Activated naive CD4-positive, alpha-beta T cell treated with anti-CD3 and anti-CD28 coated beads, Interleukin-2, amount 50 U/mL, for 72 hours (primary cell): ENCODE results near the gene PPIL1. TPM values are rescaled to one million over a fixed set of nuclear protein-coding genes. Genes with fewer than 3 reads are reported as not detected.

Source experiments
- ATAC-seq, 2 donors: fragments of 150-1000 bp; cut with Tn5 transposase; 2 replicates each; pipeline ENCODE4 v1.10.0; 2021; ENCODE audit warnings: mild to moderate bottlenecking in 2 of 2, moderate library complexity in 2 of 2
- DNase-seq, 2 donors: peaks; one replicate each; pipeline ENCODE4 v3.0.0; 2021 to 2022; ENCODE audit warnings: low spot score in 2 of 2
- H3K27ac Mint-ChIP-seq, 2 donors: one replicate each; pipeline ENCODE4 v1.8.0; 2022; ENCODE audit warnings: mild to moderate bottlenecking in 2 of 2, mixed read lengths in 2 of 2
- H3K36me3 Mint-ChIP-seq, 2 donors: one replicate each; pipeline ENCODE4 v1.8.0; 2022; ENCODE audit warnings: mixed read lengths in 2 of 2
- H3K9me3 Mint-ChIP-seq, 2 donors: one replicate each; pipeline ENCODE4 v1.8.0; 2022; ENCODE audit warnings: mixed read lengths in 2 of 2
- total RNA-seq, 2 donors: library from RNA; stranded (reverse); gene quantifications; one replicate each; pipeline ENCODE4 v1.2.3, GENCODE V29; 2022

The PPIL1 gene
- total RNA-seq, 2 donors from 2014 or later, result 23.4 to 44.3 TPM

GRCh38 chr6:36832313-36832712 lies 42.3 kb downstream of the PPIL1 start:
- Mint-ChIP-seq H3K9me3 (no peaks in the 10 kb centered on the region), H3K27ac (no peak overlapping the region), H3K36me3 (no peaks in the 10 kb centered on the region)
- DNase-seq (no peak), ATAC-seq (no peak)

- no peak overlapping the region for H3K27ac Mint-ChIP-seq
- DNase-seq (no peak), ATAC-seq (no peak)
- no peaks in the 10 kb centered on the region for H3K36me3 Mint-ChIP-seq
- H3K9me3 Mint-ChIP-seq, result no peaks in the 10 kb centered on the region
Measured at GRCh38 chr6:36830577-36830976, 44.0 kb downstream of the PPIL1 start.

GRCh38 chr6:36829919-36830544 lies 44.6 kb downstream of the PPIL1 start:
- Mint-ChIP-seq H3K36me3 (no peaks in the 10 kb centered on the region), H3K9me3 (no peaks in the 10 kb centered on the region), H3K27ac (no peak overlapping the region)
- DNase-seq, result no peak
- no peak for ATAC-seq

GRCh38 chr6:36827261-36828079 lies 47.1 kb downstream of the PPIL1 start:
- Mint-ChIP-seq H3K9me3 (no peaks in the 10 kb centered on the region), H3K36me3 (no peaks in the 10 kb centered on the region), H3K27ac (peak overlapping the region; percentile 43 to 61)
- DNase-seq (peak; percentile 27 to 63), ATAC-seq (peak; percentile 79 to 91)

GRCh38 chr6:36826520-36827227 lies 47.9 kb downstream of the PPIL1 start:
- H3K27ac Mint-ChIP-seq, result peak overlapping the region in 1 of 2 donors; percentile 43
- no peaks in the 10 kb centered on the region for H3K36me3 Mint-ChIP-seq
- ATAC-seq (no peak), DNase-seq (no peak)
- H3K9me3 Mint-ChIP-seq, result no peaks in the 10 kb centered on the region

GRCh38 chr6:36825994-36826393 lies 48.6 kb downstream of the PPIL1 start:
- no peak for DNase-seq
- no peak overlapping the region for H3K27ac Mint-ChIP-seq
- H3K36me3 Mint-ChIP-seq, result no peaks in the 10 kb centered on the region
- ATAC-seq, result no peak
- no peaks in the 10 kb centered on the region for H3K9me3 Mint-ChIP-seq

GRCh38 chr6:36825452-36825851 lies 49.2 kb downstream of the PPIL1 start:
- Mint-ChIP-seq H3K36me3 (no peaks in the 10 kb centered on the region), H3K9me3 (no peaks in the 10 kb centered on the region), H3K27ac (no peak overlapping the region)
- ATAC-seq (no peak), DNase-seq (no peak)

GRCh38 chr6:36824253-36824652 lies 50.4 kb downstream of the PPIL1 start:
- Mint-ChIP-seq H3K9me3 (no peaks in the 10 kb centered on the region), H3K27ac (no peak overlapping the region), H3K36me3 (no peaks in the 10 kb centered on the region)
- DNase-seq (no peak), ATAC-seq (no peak)

GRCh38 chr6:36823421-36824096 lies 51.0 kb downstream of the PPIL1 start:
- H3K36me3 Mint-ChIP-seq, result no peaks in the 10 kb centered on the region

GRCh38 chr6:36822506-36823269 lies 51.9 kb downstream of the PPIL1 start:
- no peaks in the 10 kb centered on the region for H3K36me3 Mint-ChIP-seq
- no peak for DNase-seq
- no peak for ATAC-seq
- no peaks in the 10 kb centered on the region for H3K9me3 Mint-ChIP-seq
- no peak overlapping the region for H3K27ac Mint-ChIP-seq

More at GRCh38 chr6:36823421-36824096, 51.0 kb downstream of the PPIL1 start:
- ATAC-seq (no peak), DNase-seq (no peak)
- Mint-ChIP-seq H3K27ac (no peak overlapping the region), H3K9me3 (no peaks in the 10 kb centered on the region)

GRCh38 chr6:36821581-36822335 lies 52.8 kb downstream of the PPIL1 start:
- peak in 1 of 2 donors; percentile 35 for ATAC-seq
- H3K9me3 Mint-ChIP-seq, result no peaks in the 10 kb centered on the region
- DNase-seq, result no peak

GRCh38 chr6:36820700-36821580 lies 53.7 kb downstream of the PPIL1 start:
- ATAC-seq (no peak), DNase-seq (no peak)
- Mint-ChIP-seq H3K27ac (peak overlapping the region in 1 of 2 donors; percentile 8), H3K36me3 (no peaks in the 10 kb centered on the region), H3K9me3 (no peaks in the 10 kb centered on the region)

More at GRCh38 chr6:36821581-36822335, 52.8 kb downstream of the PPIL1 start:
- Mint-ChIP-seq H3K27ac (peak overlapping the region in 1 of 2 donors; percentile 8), H3K36me3 (no peaks in the 10 kb centered on the region)

GRCh38 chr6:36818756-36819155 lies 55.8 kb downstream of the PPIL1 start:
- DNase-seq (no peak), ATAC-seq (no peak)
- Mint-ChIP-seq H3K27ac (no peak overlapping the region), H3K9me3 (no peaks in the 10 kb centered on the region), H3K36me3 (no peaks in the 10 kb centered on the region)

- no peak for DNase-seq
- no peaks in the 10 kb centered on the region for H3K36me3 Mint-ChIP-seq
- ATAC-seq, result no peak
- H3K27ac Mint-ChIP-seq, result no peak overlapping the region
- no peaks in the 10 kb centered on the region for H3K9me3 Mint-ChIP-seq
Measured at GRCh38 chr6:36817847-36818246, 56.8 kb downstream of the PPIL1 start.
